HG03521 (cell line): ENCODE results near the gene OR4C13.
"Not testable (repeated sequence)": the region's sequence is repeated elsewhere in the genome, so short reads cannot be mapped to it uniquely, and the experiment has no call there.

Source experiments
- ATAC-seq: cut with Tn5 transposase; IDR thresholded peaks from one replicate; pipeline ENCODE4 v1.9.1; 2021; ENCODE audit warnings: mild to moderate bottlenecking, moderate library complexity; ENCODE audit not compliant: unreplicated experiment

The OR4C13 gene

GRCh38 chr11:49952091-49952490, at the start of gene OR4C13:
Gene OR4C13 (plus strand): TSS chr11:49952391. CDS start chr11:49952423, 32 bp downstream.
- no peak for ATAC-seq

DNA sequence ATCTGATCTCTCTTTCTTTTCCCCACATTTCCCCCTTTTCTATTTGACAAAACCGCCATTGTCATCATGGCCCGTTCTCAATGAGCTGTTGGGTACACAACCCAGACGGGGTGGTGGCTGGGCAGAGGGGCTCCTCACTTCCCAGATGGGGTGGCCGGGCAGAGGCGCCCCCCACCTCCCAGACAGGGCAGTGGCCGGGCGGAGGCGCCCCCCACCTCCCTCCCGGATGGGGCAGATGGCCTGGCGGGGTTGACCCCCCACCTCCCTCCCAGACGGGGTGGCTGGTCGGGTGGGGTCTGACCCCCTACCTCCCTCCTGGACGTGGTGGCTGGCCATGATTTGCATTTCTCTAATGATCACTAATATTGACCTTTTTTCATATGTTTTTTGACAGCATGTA, 40.7 kb upstream of the OR4C13 start:
- not testable (repeated sequence) for ATAC-seq

- not testable (repeated sequence) for ATAC-seq
Observed at GRCh38 chr11:49948701-49949100, 3.5 kb upstream of the OR4C13 start.

GRCh38 chr11:49973439-49973838, 21.2 kb downstream of the OR4C13 start:
- not testable (repeated sequence) for ATAC-seq

DNA sequence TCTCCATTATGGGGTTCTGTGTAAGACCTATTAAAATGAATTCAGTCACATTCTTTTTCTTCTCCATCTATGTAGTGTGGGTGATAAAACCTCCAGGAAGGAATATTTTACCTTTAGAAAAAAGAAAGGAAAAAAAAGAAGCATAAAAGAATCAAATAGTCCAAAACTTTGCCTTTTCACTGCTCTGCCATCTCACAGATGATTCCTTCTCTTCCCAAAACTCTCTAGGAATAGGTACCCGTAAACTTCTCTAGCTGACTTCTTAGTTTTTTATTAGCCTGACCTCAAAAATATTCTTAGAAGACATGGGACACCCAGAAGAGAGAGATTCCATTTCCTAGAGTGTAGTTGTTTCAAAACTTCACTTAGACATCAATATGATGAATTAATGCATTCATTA, 30.2 kb downstream of the OR4C13 start, which contains the start of gene OR4C12:
Gene OR4C12, minus strand, starts transcription at position 101 of the 400 bp plus-strand sequence. Its CDS starts 34 bp downstream, at position 67.
- not testable (repeated sequence) for ATAC-seq

- ATAC-seq = no peak
Observed at GRCh38 chr11:49995565-49995964, 43.4 kb downstream of the OR4C13 start.
